GM19324 (cell line): ENCODE results near the gene ATOH8.

ENCODE experiments used
- ATAC-seq: cut with Tn5 transposase; IDR thresholded peaks from one replicate; pipeline ENCODE4 v1.9.1; 2021; ENCODE audit warnings: mild to moderate bottlenecking, moderate library complexity; ENCODE audit not compliant: unreplicated experiment, low FRiP score

The ATOH8 gene

GRCh38 chr2:85780316-85781012 is 26.7 kb downstream of the ATOH8 start:
- no peak for ATAC-seq

DNA sequence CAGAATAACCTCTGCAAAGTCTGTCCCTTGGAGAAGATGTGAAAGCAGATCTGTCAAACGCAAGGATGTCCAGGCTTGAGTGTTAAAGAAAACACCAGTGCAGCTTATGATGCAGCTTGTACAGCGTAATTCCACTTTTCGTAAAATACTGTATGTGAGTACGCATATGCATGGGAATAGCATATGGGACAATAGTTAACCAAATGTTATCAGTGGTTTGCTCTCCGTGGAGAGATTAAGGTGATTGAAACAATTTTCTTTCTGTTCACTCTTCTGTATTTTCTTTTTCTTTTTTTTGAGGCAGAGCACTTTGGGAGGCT is 27.2 kb downstream of the ATOH8 start:
- no peak for ATAC-seq

- ATAC-seq = no peak
Measured at GRCh38 chr2:85783796-85784195, 30.0 kb downstream of the ATOH8 start.

- ATAC-seq = no peak
Measured at GRCh38 chr2:85784474-85784986, 30.7 kb downstream of the ATOH8 start.

DNA sequence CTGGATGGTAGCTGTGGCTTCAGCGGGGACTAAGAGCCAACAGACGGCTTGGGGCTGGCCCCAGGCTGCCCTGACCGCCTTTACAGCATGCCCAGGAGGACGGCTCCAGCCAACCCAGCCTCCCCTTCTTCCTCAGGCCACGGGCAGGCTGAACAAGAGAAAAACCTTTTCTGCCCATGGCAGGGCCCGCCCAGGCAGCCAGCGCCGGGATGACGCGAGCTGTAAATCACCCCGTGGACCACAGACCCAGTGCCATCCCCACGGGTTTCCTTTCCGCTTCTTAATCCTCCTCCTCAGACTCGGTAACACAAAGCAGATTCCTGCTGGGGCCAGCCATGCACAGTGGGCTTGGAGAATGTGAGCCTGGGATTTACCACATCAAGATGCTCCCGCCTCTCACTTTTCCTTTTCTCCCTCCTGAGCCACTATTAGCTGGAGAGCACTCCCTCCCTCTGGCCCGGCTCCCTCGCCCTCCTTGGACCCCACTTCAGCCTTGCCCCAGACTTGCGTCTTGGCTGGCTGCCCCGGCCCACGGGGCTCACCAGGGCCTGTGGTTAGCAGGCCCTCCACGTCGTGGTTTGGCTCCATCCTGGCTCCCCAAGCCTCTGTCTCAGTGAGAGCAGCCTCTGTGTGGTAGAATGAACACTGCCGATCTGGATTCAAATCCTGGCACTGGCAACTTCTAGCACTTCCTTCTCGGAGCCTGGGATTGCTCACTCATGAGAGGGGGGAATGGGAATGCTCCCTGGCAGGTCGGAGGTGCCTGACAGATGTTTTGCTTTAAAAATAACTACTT is 31.4 kb downstream of the ATOH8 start:
- ATAC-seq = no peak

DNA sequence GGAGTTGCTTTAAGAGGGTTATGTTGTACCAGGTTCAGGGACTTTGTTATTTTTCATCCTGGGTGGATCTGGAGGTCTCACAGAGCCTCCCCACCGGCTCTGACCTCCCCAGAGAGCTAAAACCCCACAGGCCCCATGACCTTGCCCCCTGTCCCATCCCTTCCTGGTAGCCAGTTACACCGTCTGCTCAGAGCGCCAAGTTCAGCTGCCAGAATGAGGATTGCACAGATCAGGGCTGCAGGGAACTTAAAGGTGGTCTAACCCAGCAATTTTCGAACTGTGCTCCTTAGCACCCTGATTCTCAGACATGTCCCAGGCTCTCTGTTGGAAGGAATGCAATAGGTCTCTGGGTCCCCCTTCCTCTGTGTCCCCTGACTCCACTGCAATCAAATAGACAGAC is 32.1 kb downstream of the ATOH8 start:
- no peak for ATAC-seq

DNA sequence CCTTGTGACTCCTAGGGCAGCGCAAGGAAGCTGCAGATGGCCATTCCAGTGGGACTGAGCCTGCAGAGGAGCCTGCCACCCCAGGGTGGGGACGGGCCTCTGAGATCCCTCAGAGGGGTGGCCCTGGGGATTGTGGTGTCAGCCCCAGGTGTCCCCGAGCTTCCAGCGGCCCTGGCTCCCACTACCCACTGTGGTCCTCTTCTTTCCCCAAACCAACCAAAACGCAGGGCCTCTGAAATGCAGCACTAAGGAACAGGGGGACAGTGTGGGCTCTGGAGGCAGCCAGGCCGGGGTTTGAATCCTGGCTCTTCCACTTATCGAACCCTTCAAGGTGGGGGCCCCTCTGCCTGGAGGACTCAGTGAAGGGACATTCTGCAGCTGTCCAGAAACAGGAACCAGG is 32.7 kb downstream of the ATOH8 start:
- no peak for ATAC-seq

DNA sequence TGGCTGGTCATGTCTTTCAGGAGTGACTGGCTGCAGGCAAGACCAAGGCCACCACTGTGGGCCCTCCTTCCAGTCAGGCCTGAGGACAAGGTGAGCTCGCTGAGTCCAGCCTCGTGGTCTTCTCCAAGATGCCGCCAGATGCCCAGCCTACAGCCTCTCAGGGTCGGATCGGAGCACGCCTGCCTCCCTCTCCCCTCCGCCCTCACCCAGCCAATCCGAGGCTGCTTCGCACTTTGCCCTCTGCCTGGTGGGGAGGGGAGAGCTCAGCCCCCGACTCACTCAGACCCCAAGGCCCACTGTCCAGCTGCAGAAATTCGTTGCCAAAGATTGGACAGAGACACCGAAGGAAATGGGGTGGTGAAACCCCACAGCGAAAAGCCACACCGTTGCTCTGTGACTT is 33.1 kb downstream of the ATOH8 start:
- ATAC-seq = no peak

DNA sequence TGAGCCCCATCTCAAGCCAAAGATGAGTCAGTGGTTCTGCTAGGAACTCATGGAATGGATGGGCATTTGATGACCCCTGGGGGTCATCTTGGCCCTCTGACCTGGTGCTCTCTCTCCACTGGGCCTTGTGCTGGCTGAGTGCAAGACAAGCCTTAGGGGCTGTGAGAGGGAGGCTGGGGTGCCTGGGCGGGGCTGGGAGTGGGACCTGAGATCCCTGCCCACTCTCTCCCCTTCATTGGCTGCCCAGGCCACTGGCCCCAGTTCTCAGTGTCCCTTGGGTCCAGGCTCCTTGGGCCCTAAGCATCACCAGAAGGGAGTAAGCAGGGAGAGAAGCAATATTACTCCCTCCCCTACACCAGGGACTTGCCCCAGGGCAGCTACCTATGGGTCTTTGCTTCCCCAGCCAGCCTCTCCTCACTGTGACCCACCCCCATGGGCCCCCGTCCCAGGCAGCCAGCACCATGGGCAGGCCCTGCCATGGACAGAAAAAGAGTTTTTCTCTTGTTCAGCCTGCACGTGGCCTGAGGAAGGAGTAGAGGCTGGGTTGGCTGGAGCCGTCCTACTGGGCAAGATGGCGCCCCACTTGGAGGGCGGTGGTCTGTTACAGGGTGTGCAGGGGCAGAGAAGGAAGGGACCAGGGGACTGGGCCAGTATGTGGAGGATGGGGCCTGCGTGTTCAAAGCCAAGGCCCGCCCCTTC is 33.6 kb downstream of the ATOH8 start:
- no peak for ATAC-seq

DNA sequence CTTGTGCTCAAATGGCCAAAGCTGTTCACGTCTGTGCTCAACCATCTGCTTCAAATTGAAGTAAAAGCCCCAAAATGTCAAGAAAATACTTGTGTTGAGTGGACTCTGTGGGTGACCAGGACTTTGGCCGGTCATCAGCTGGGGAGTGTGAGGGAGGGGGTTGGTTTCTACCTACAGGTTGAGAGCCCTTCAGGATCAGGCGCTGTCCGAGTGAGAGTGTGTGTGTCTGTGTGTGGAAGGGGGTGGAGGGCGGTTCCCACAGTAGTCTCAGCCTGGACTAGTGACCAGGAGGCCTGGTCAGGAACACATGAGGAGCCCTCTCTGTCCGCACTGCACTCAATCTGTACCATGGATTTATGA is 34.2 kb downstream of the ATOH8 start:
- ATAC-seq = no peak

DNA sequence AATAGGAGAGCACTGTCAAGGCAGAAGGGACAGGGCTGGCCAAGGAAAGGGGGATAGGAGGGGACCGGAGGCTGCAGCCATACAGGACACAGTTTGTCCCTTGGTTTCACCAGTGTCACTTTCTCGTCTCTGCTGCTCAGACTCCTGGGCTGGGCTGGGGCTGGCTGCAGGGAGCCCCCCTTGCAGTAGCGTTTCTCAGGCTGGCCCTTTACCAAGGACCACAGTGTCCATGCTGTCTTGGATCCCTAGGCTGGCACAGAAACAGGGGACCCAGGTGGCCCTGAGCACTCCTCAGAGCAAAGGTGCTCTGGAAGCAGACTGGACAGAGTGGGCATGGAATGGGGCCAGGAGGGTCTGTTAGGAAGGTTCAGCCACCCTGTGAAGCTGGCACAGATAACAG is 34.8 kb downstream of the ATOH8 start:
- no peak for ATAC-seq

- ATAC-seq = no peak
Measured at GRCh38 chr2:85789271-85789670, 35.5 kb downstream of the ATOH8 start.

DNA sequence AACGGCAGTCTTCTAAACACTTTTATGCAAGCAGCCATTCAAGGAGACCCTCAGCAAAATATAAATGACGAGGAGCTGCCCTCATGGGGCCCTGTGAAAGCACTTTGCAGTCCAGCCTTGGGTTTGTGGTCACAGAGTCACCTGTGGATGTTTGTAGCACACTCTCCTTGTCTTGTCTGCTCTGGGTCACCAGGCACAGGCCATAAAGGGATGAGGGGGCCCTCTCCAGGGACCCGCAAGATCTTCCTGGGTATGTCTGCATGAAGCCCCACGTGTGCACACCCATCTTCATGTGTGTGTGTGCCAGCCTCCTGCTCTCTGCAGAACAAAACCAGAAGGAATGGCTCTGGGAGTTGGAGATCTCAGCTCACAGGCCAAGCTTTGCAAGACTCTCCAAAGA is 36.2 kb downstream of the ATOH8 start:
- no peak for ATAC-seq

GRCh38 chr2:85790499-85791188 is 36.9 kb downstream of the ATOH8 start:
- no peak for ATAC-seq

DNA sequence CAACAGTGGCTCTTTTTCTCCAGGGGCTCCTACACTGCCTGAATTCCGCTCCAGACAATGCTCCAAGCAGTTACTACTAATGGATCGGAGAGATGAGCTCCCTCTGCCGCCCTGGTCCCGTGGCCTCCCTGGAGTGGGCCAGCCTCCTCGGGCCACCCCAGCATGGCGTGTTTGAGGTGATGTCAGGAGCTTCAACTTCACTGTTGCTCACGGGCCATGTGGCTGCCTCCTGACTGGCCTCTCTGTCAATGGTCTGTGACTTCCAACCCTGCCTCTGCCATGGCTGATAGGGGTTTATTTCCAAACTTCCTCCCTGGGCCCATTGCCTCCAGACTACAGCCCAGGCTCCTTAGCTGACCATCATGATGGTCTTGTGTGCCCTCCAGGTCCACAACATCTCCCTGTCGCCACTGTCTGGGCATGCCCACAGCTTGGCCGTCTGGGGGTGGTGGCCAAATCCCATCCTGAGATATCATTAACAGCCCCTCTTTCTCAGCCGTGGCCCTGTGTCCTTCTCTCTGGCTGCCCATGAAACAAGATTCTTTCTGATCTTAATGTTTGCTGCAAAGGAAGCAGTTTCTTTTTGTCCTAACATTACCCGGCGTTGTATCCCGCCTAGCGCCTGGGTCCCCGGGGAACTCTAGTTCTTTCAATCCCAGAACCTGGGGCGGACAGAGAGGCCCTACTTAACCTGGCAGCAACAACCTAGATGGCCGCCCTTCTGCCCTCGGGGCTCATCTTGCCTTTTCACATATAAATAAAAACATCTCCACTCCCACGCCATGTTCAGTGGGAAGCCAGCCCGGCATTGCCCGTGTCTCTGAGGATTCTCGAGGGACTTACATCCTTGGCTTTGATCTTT is 38.1 kb downstream of the ATOH8 start:
- no peak for ATAC-seq

- no peak for ATAC-seq
Measured at GRCh38 chr2:85792783-85793441, 39.1 kb downstream of the ATOH8 start.

DNA sequence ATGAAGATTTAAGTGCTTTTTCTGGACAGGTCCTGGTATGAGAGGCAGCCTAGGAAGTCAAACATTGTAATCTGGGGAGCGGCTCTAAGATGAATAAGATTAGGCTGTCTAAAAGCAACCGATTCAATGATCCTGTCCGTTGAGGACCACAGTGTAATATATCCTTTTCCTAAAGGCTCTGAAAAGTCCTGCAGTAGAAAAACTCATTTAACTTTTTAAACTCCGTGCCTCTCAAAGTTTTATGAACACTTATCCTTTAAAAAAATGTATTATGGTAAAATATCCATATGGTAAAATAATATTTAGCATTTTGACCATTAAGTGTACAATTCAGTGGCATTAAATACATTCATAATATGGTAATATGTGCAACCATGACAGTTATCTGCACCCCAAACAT is 39.8 kb downstream of the ATOH8 start:
- no peak for ATAC-seq

GRCh38 chr2:85794038-85794441 is 40.2 kb downstream of the ATOH8 start:
- ATAC-seq = no peak

DNA sequence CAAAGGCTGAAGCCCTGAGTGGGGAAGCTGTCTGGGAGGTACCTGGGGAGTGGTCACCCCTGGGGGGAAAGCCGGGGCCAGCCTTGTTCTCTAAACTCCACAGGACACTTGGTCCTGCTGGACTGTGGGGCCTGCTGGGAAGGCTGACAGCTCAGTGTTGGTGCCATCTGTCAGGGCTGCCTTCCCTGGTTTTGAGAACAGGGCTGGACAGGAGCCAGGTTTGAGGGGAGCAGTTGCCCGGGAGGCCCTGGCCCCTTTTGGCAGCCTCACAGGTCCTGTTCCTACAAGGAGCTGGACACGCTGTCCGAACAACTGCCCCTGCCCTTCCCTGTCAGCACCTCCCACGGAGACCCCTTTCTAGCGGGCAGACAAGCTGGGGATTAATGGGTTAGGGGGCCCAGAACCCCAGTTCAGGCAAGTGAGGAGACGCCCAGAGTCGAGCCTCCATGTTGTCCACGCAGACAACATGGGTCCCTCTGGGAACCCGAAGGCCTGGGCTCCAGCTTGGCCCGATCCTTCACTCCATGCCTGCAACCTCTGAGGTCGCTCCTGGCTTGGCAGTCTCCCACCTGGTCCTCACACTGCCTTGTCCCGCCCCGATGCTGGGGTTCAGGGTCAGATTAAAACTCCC is 40.8 kb downstream of the ATOH8 start:
- ATAC-seq = no peak
